Pancreas (tissue), 8 donors: ENCODE measurements around the gene SLC6A4. TPM values are rescaled to one million over a fixed set of nuclear protein-coding genes. Genes with fewer than 3 reads are reported as not detected.

Experiments used
- polyA plus RNA-seq, 2 donors: library from polyadenylated mRNA; stranded (reverse); fragments of 200-250 nt; gene quantifications; one replicate each; pipeline ENCODE4 v1.2.3, GENCODE V29; 2013
- total RNA-seq, 6 donors: library from RNA; stranded (reverse); fragmentation: NEBNext Ultra II Directional in 4 of 6; extraction: Animal tissue kit (Norgen Biotek cat#: 25700) in 4 of 6; gene quantifications; one replicate each; pipeline versions ENCODE4 v1.2.1 to v1.2.4, GENCODE V29; 2021 to 2023
- donor health status: healthy with polysubstance abuse.
- donor health status: DM: no; HTN: no; CAD: no; lungs with moderate emphysema.
- donor health status: DM: no; HTN: no; CAD: no.
- donor health status: Bipolar disorder and iron deficiency.
- donor health status: DM: yes; HTN: yes; CAD: no.
- donor health status: DM: no; HTN: no; CAD: no.
- donor health status: DM: no; HTN: no; CAD: no.
- donor health status: DM: yes; HTN: yes; CAD: no.

SLC6A4 gene
- total and polyA plus RNA-seq, 8 donors, result 0.42 to 3.1 (median 0.87) TPM

Other genes starting within 250 kb of the SLC6A4 start
- gene NSRP1, start 118.9 kb downstream of the SLC6A4 start, total RNA-seq, result 10 to 100 TPM; 13.8 to 18.2 (median 15.0) TPM
- 10 to 100 TPM; 15.4 to 24.2 TPM for gene NSRP1, start 118.9 kb downstream of the SLC6A4 start, polyA plus RNA-seq
- gene BLMH, start 56.2 kb upstream of the SLC6A4 start, total RNA-seq, result 10 to 100 TPM; 16.3 to 24.6 (median 17.6) TPM
- 10 to 100 TPM; 11.8 to 22.7 TPM for gene BLMH, start 56.2 kb upstream of the SLC6A4 start, polyA plus RNA-seq
- not detected for gene TMIGD1, start 98.4 kb upstream of the SLC6A4 start, total RNA-seq
- gene TMIGD1, start 98.4 kb upstream of the SLC6A4 start, polyA plus RNA-seq, result not detected
- 10 to 100 TPM; 31.9 to 48.4 (median 33.6) TPM for gene CPD, start 143.2 kb upstream of the SLC6A4 start, total RNA-seq
- gene CPD, start 143.2 kb upstream of the SLC6A4 start, polyA plus RNA-seq, result 10 to 100 TPM in 1 of 2 donors, 1 to 10 TPM in 1; 4.6 to 12.9 TPM
- 10 to 100 TPM; 19.7 to 30.1 (median 26.6) TPM for gene GOSR1, start 241.7 kb upstream of the SLC6A4 start, total RNA-seq
- gene GOSR1, start 241.7 kb upstream of the SLC6A4 start, polyA plus RNA-seq, result 10 to 100 TPM; 11.7 to 14.2 TPM